HG03060 (cell line): ENCODE data around the gene RAB31.

ENCODE experiments used
- ATAC-seq: cut with Tn5 transposase; IDR thresholded peaks from one replicate; pipeline ENCODE4 v1.9.1; 2021; ENCODE audit warnings: low read depth, moderate number of reproducible peaks; ENCODE audit not compliant: unreplicated experiment

Gene RAB31

GRCh38 chr18:9735238-9735637 lies 27.1 kb downstream of the RAB31 start:
- no peak for ATAC-seq

GRCh38 chr18:9735879-9736278 lies 27.8 kb downstream of the RAB31 start:
- ATAC-seq, result no peak

GRCh38 chr18:9736286-9736835 lies 28.3 kb downstream of the RAB31 start:
- ATAC-seq, result no peak

- no peak for ATAC-seq
These were observed 28.9 kb downstream of the RAB31 start for GRCh38 chr18:9737006-9737405.

GRCh38 chr18:9737472-9738121 lies 29.5 kb downstream of the RAB31 start:
- ATAC-seq, result no peak

GRCh38 chr18:9738266-9738969 lies 30.3 kb downstream of the RAB31 start:
- ATAC-seq, result no peak

- ATAC-seq, result no peak
These were observed 31.4 kb downstream of the RAB31 start for GRCh38 chr18:9739516-9739915.

GRCh38 chr18:9740071-9740470 lies 32.0 kb downstream of the RAB31 start:
- ATAC-seq, result no peak

GRCh38 chr18:9741406-9741792 lies 33.3 kb downstream of the RAB31 start:
- ATAC-seq, result no peak

- no peak for ATAC-seq
These were observed 33.9 kb downstream of the RAB31 start for GRCh38 chr18:9741793-9742523.

GRCh38 chr18:9742524-9743131 lies 34.5 kb downstream of the RAB31 start:
- no peak for ATAC-seq

GRCh38 chr18:9743200-9744016 lies 35.3 kb downstream of the RAB31 start:
- no peak for ATAC-seq

GRCh38 chr18:9746958-9747357 lies 38.9 kb downstream of the RAB31 start:
- ATAC-seq, result no peak

GRCh38 chr18:9749611-9750010 lies 41.5 kb downstream of the RAB31 start:
- ATAC-seq, result no peak

GRCh38 chr18:9750112-9750511 lies 42.0 kb downstream of the RAB31 start:
- no peak for ATAC-seq

GRCh38 chr18:9750606-9751304 lies 42.7 kb downstream of the RAB31 start:
- ATAC-seq, result no peak

GRCh38 chr18:9751371-9752031 lies 43.4 kb downstream of the RAB31 start:
- ATAC-seq, result no peak

GRCh38 chr18:9753846-9754245 lies 45.7 kb downstream of the RAB31 start:
- no peak for ATAC-seq

GRCh38 chr18:9755110-9755509 lies 47.0 kb downstream of the RAB31 start:
- no peak for ATAC-seq
